ENCODE data around the gene KLHL41.

GRCh38 chr2:169478339-169478738 is 31.2 kb upstream of the KLHL41 start:
- TF ChIP-seq CTCF (IDR thresholded peaks at IDR 0.05 in 2 of 3, conservative IDR thresholded peaks at IDR 0.05 in 1 of 3; ENCODE audit: control insufficient read depth in 2 of 3, extremely low read depth in 1 of 3, insufficient read depth in 1 of 3, low read depth in 3 of 3, low read length in 3 of 3) = no peak
- TF ChIP-seq RBBP5 (conservative IDR thresholded peaks at IDR 0.05) = no peak
- no peak for TF ChIP-seq YY1 (IDR thresholded peaks at IDR 0.05; ENCODE audit: low read depth, low read length)
- TF ChIP-seq, protein P1, sequence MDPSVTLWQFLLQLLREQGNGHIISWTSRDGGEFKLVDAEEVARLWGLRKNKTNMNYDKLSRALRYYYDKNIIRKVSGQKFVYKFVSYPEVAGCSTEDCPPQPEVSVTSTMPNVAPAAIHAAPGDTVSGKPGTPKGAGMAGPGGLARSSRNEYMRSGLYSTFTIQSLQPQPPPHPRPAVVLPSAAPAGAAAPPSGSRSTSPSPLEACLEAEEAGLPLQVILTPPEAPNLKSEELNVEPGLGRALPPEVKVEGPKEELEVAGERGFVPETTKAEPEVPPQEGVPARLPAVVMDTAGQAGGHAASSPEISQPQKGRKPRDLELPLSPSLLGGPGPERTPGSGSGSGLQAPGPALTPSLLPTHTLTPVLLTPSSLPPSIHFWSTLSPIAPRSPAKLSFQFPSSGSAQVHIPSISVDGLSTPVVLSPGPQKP (IDR thresholded peaks at IDR 0.05; ENCODE audit: low read depth, low read length) = no peak
- TF ChIP-seq, protein P2, sequence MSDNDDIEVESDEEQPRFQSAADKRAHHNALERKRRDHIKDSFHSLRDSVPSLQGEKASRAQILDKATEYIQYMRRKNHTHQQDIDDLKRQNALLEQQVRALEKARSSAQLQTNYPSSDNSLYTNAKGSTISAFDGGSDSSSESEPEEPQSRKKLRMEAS (IDR thresholded peaks at IDR 0.05; ENCODE audit: low read depth, low read length) = no peak
- TF ChIP-seq POLR2A (IDR thresholded peaks at IDR 0.05; ENCODE audit: low read depth, low read length) = no peak
- TF ChIP-seq IKZF1 (conservative IDR thresholded peaks at IDR 0.05) = no peak
- TF ChIP-seq CREB1 (IDR thresholded peaks at IDR 0.05; ENCODE audit: low read depth) = no peak
- no peak for TF ChIP-seq EP300 (IDR thresholded peaks at IDR 0.05; ENCODE audit: borderline replicate concordance in 1 of 2, control insufficient read depth in 1 of 2, low read depth in 2 of 2, low read length in 2 of 2)

Data from GM12878 (cell line).